Measurements from ENCODE around the gene OR6K3. TPM values are rescaled to one million over a fixed set of nuclear protein-coding genes. Genes with fewer than 3 reads are reported as not detected.
"Not testable (repeated sequence)": the region's sequence is repeated elsewhere in the genome, so short reads cannot be mapped to it uniquely, and the experiment has no call there.

Gene OR6K3
- polyA plus RNA-seq (2012; ENCODE audit: insufficient read depth, insufficient read length): not detected

GRCh38 chr1:158720620-158721019 lies at the start of gene OR6K3:
Gene OR6K3, minus strand, starts transcription at chr1:158720720. Its CDS starts 2,605 bp downstream, at chr1:158718115.
- no peak within 1 kb of the TSS for H3K4me3 ChIP-seq (ENCODE audit: low read length)
- DNase-seq (ENCODE audit: low read depth, low spot score): no peak

- no peak within 1 kb of the TSS for H3K4me3 ChIP-seq (ENCODE audit: low read length)
- no peak for DNase-seq (ENCODE audit: low read depth, low spot score)
Measured at GRCh38 chr1:158754420-158754819, 33.9 kb upstream of the OR6K3 start, which contains the start of gene OR6K6. Gene OR6K6, plus strand, starts transcription at chr1:158754720. Its CDS starts 168 bp downstream, at chr1:158754888.

GRCh38 chr1:158752155-158752712 lies 31.7 kb upstream of the OR6K3 start:
- H3K4me3 ChIP-seq (ENCODE audit: low read length): no peak overlapping the region
- no peak for DNase-seq (ENCODE audit: low read depth, low spot score)

GRCh38 chr1:158735848-158736247 lies 15.3 kb upstream of the OR6K3 start:
- no peak for DNase-seq (ENCODE audit: low read depth, low spot score)
- no peak overlapping the region for H3K4me3 ChIP-seq (ENCODE audit: low read length)

GRCh38 chr1:158732524-158732923 lies 12.0 kb upstream of the OR6K3 start:
- no peak overlapping the region for H3K4me3 ChIP-seq (ENCODE audit: low read length)
- no peak for DNase-seq (ENCODE audit: low read depth, low spot score)

- DNase-seq (ENCODE audit: low read depth, low spot score): no peak
- no peak overlapping the region for H3K4me3 ChIP-seq (ENCODE audit: low read length)
Measured at GRCh38 chr1:158731707-158732106, 11.2 kb upstream of the OR6K3 start.

GRCh38 chr1:158730453-158730852 lies 9.9 kb upstream of the OR6K3 start:
- no peak overlapping the region for H3K4me3 ChIP-seq (ENCODE audit: low read length)
- DNase-seq (ENCODE audit: low read depth, low spot score): no peak

GRCh38 chr1:158728510-158729225 lies 8.1 kb upstream of the OR6K3 start:
- H3K4me3 ChIP-seq (ENCODE audit: low read length): no peak overlapping the region
- no peak for DNase-seq (ENCODE audit: low read depth, low spot score)

GRCh38 chr1:158724442-158724841 lies 3.9 kb upstream of the OR6K3 start:
- no peak overlapping the region for H3K4me3 ChIP-seq (ENCODE audit: low read length)
- no peak for DNase-seq (ENCODE audit: low read depth, low spot score)

GRCh38 chr1:158719664-158720063 lies 856 bp downstream of the OR6K3 start:
- no peak overlapping the region for H3K4me3 ChIP-seq (ENCODE audit: low read length)
- DNase-seq (ENCODE audit: low read depth, low spot score): no peak

- no peak for DNase-seq (ENCODE audit: low read depth, low spot score)
- H3K4me3 ChIP-seq (ENCODE audit: low read length): no peak overlapping the region
Measured at GRCh38 chr1:158717344-158717743, 3.2 kb downstream of the OR6K3 start.

- DNase-seq (ENCODE audit: low read depth, low spot score): peak; percentile 28
Measured at GRCh38 chr1:158716335-158716734, 4.2 kb downstream of the OR6K3 start.

GRCh38 chr1:158714754-158715153 lies 5.8 kb downstream of the OR6K3 start:
- DNase-seq (ENCODE audit: low read depth, low spot score): no peak
- H3K4me3 ChIP-seq (ENCODE audit: low read length): no peak overlapping the region

More at GRCh38 chr1:158716335-158716734, 4.2 kb downstream of the OR6K3 start:
- no peak overlapping the region for H3K4me3 ChIP-seq (ENCODE audit: low read length)

- DNase-seq (ENCODE audit: low read depth, low spot score): no peak
- no peak overlapping the region for H3K4me3 ChIP-seq (ENCODE audit: low read length)
Measured at GRCh38 chr1:158711098-158711497, 9.4 kb downstream of the OR6K3 start.

- DNase-seq (ENCODE audit: low read depth, low spot score): no peak
- H3K4me3 ChIP-seq (ENCODE audit: low read length): no peak overlapping the region
Measured at GRCh38 chr1:158706096-158706495, 14.4 kb downstream of the OR6K3 start.

GRCh38 chr1:158700552-158700951 lies 20.0 kb downstream of the OR6K3 start, which contains the start of gene OR6K2:
Gene OR6K2, minus strand, starts transcription at chr1:158700652. Its CDS starts 0 bp downstream, at chr1:158700652.
- no peak for DNase-seq (ENCODE audit: low read depth, low spot score)
- H3K4me3 ChIP-seq (ENCODE audit: low read length): no peak within 1 kb of the TSS

- no peak for DNase-seq (ENCODE audit: low read depth, low spot score)
- no peak overlapping the region for H3K4me3 ChIP-seq (ENCODE audit: low read length)
Measured at GRCh38 chr1:158694596-158694995, 25.9 kb downstream of the OR6K3 start.

GRCh38 chr1:158692356-158692755 lies 28.2 kb downstream of the OR6K3 start:
- DNase-seq (ENCODE audit: low read depth, low spot score): no peak
- H3K4me3 ChIP-seq (ENCODE audit: low read length): no peak overlapping the region

GRCh38 chr1:158691907-158692306 lies 28.6 kb downstream of the OR6K3 start:
- no peak overlapping the region for H3K4me3 ChIP-seq (ENCODE audit: low read length)
- no peak for DNase-seq (ENCODE audit: low read depth, low spot score)

- not testable (repeated sequence) for DNase-seq (ENCODE audit: low read depth, low spot score)
Measured at GRCh38 chr1:158691149-158691548, 29.4 kb downstream of the OR6K3 start.

GRCh38 chr1:158689875-158690274 lies 30.6 kb downstream of the OR6K3 start:
- DNase-seq (ENCODE audit: low read depth, low spot score): no peak
- no peak overlapping the region for H3K4me3 ChIP-seq (ENCODE audit: low read length)

More at GRCh38 chr1:158691149-158691548, 29.4 kb downstream of the OR6K3 start:
- H3K4me3 ChIP-seq (ENCODE audit: low read length): not testable (repeated sequence)
